Measurements from ENCODE around the gene GM2A.

The GM2A gene

GRCh38 chr5:151219789-151220188 lies 33.2 kb upstream of the GM2A start:
- H3K9me3 ChIP-seq (ENCODE audit: low read length): no peaks in the 10 kb centered on the region

GRCh38 chr5:151221574-151221973 lies 31.4 kb upstream of the GM2A start:
- H3K27ac ChIP-seq (ENCODE audit: low read depth, low read length): peak overlapping the region; percentile 97
- no peaks in the 10 kb centered on the region for H3K9me3 ChIP-seq (ENCODE audit: low read length)
- no peaks in the 10 kb centered on the region for H3K36me3 ChIP-seq (ENCODE audit: insufficient read depth, low read length)
- peaks cover 58% of the 10 kb centered on the region for H3K4me1 ChIP-seq (ENCODE audit: insufficient read depth, low read length)
- peak overlapping the region; percentile 24 to 89 for H3K4me3 ChIP-seq (ENCODE audit: low read depth in 1 of 2, low read length in 2 of 2)
- H3K9ac ChIP-seq (ENCODE audit: low read length): peak overlapping the region; percentile 79
- H3K27me3 ChIP-seq (ENCODE audit: control insufficient read depth in 1 of 2, insufficient read depth in 2 of 2, low read length in 2 of 2): no peaks in the 10 kb centered on the region

More at GRCh38 chr5:151219789-151220188, 33.2 kb upstream of the GM2A start:
- peaks cover 7% of the 10 kb centered on the region for H3K36me3 ChIP-seq (ENCODE audit: insufficient read depth, low read length)
- H3K9ac ChIP-seq (ENCODE audit: low read length): no peak overlapping the region
- no peak overlapping the region for H3K4me3 ChIP-seq (ENCODE audit: low read depth in 1 of 2, low read length in 2 of 2)
- H3K27me3 ChIP-seq (ENCODE audit: control insufficient read depth in 1 of 2, insufficient read depth in 2 of 2, low read length in 2 of 2): no peaks in the 10 kb centered on the region
- H3K4me1 ChIP-seq (ENCODE audit: insufficient read depth, low read length): peaks cover 68% of the 10 kb centered on the region
- H3K27ac ChIP-seq (ENCODE audit: low read depth, low read length): peak overlapping the region; percentile 76

GRCh38 chr5:151222054-151222789 lies 30.8 kb upstream of the GM2A start:
- Histone ChIP-seq H3K36me3 (ENCODE audit: insufficient read depth, low read length) (no peaks in the 10 kb centered on the region), H3K4me1 (ENCODE audit: insufficient read depth, low read length) (peaks cover 58% of the 10 kb centered on the region), H3K9me3 (ENCODE audit: low read length) (no peaks in the 10 kb centered on the region), H3K4me3 (ENCODE audit: low read depth in 1 of 2, low read length in 2 of 2) (peak overlapping the region; percentile 67 to 89), H3K27ac (ENCODE audit: low read depth, low read length) (peak overlapping the region; percentile 97), H3K27me3 (ENCODE audit: control insufficient read depth in 1 of 2, insufficient read depth in 2 of 2, low read length in 2 of 2) (no peaks in the 10 kb centered on the region), H3K9ac (ENCODE audit: low read length) (peak overlapping the region; percentile 79)

GRCh38 chr5:151222790-151223446 lies 30.1 kb upstream of the GM2A start:
- H3K4me3 ChIP-seq (ENCODE audit: low read depth in 1 of 2, low read length in 2 of 2): peak overlapping the region; percentile 67 to 89
- H3K27me3 ChIP-seq (ENCODE audit: control insufficient read depth in 1 of 2, insufficient read depth in 2 of 2, low read length in 2 of 2): no peaks in the 10 kb centered on the region
- peak overlapping the region; percentile 79 for H3K9ac ChIP-seq (ENCODE audit: low read length)
- H3K27ac ChIP-seq (ENCODE audit: low read depth, low read length): peak overlapping the region; percentile 97
- H3K36me3 ChIP-seq (ENCODE audit: insufficient read depth, low read length): no peaks in the 10 kb centered on the region
- peaks cover 53% of the 10 kb centered on the region for H3K4me1 ChIP-seq (ENCODE audit: insufficient read depth, low read length)
- H3K9me3 ChIP-seq (ENCODE audit: low read length): no peaks in the 10 kb centered on the region

GRCh38 chr5:151223447-151224264 lies 29.3 kb upstream of the GM2A start, which contains the start of gene CCDC69:
Gene CCDC69, minus strand, starts transcription at chr5:151224092. Its CDS starts 122 bp downstream, at chr5:151223970.
- Histone ChIP-seq H3K4me3 (ENCODE audit: low read depth in 1 of 2, low read length in 2 of 2) (peak within 1 kb of the TSS; percentile 67 to 89), H3K9me3 (ENCODE audit: low read length) (no peaks in the 10 kb centered on the region), H3K27me3 (ENCODE audit: control insufficient read depth in 1 of 2, insufficient read depth in 2 of 2, low read length in 2 of 2) (no peaks in the 10 kb centered on the region), H3K36me3 (ENCODE audit: insufficient read depth, low read length) (no peaks in the 10 kb centered on the region), H3K4me1 (ENCODE audit: insufficient read depth, low read length) (peaks cover 45% of the 10 kb centered on the region), H3K27ac (ENCODE audit: low read depth, low read length) (peak within 1 kb of the TSS; percentile 97), H3K9ac (ENCODE audit: low read length) (peak within 1 kb of the TSS; percentile 79)

- Histone ChIP-seq H3K9ac (ENCODE audit: low read length) (peak overlapping the region; percentile 10), H3K4me3 (ENCODE audit: low read depth in 1 of 2, low read length in 2 of 2) (peak overlapping the region in 1 of 2 donors; percentile 89), H3K36me3 (ENCODE audit: insufficient read depth, low read length) (no peaks in the 10 kb centered on the region), H3K27ac (ENCODE audit: low read depth, low read length) (peak overlapping the region; percentile 97), H3K9me3 (ENCODE audit: low read length) (no peaks in the 10 kb centered on the region), H3K27me3 (ENCODE audit: control insufficient read depth in 1 of 2, insufficient read depth in 2 of 2, low read length in 2 of 2) (no peaks in the 10 kb centered on the region), H3K4me1 (ENCODE audit: insufficient read depth, low read length) (peaks cover 38% of the 10 kb centered on the region)
Observed at GRCh38 chr5:151224372-151224771, 28.6 kb upstream of the GM2A start.

GRCh38 chr5:151225071-151225470 lies 27.9 kb upstream of the GM2A start:
- Histone ChIP-seq H3K9ac (ENCODE audit: low read length) (peak overlapping the region; percentile 5), H3K36me3 (ENCODE audit: insufficient read depth, low read length) (no peaks in the 10 kb centered on the region), H3K27ac (ENCODE audit: low read depth, low read length) (no peak overlapping the region), H3K27me3 (ENCODE audit: control insufficient read depth in 1 of 2, insufficient read depth in 2 of 2, low read length in 2 of 2) (no peaks in the 10 kb centered on the region), H3K9me3 (ENCODE audit: low read length) (no peaks in the 10 kb centered on the region), H3K4me3 (ENCODE audit: low read depth in 1 of 2, low read length in 2 of 2) (no peak overlapping the region), H3K4me1 (ENCODE audit: insufficient read depth, low read length) (peaks cover 31% of the 10 kb centered on the region)

- Histone ChIP-seq H3K27me3 (ENCODE audit: control insufficient read depth in 1 of 2, insufficient read depth in 2 of 2, low read length in 2 of 2) (no peaks in the 10 kb centered on the region), H3K9me3 (ENCODE audit: low read length) (no peaks in the 10 kb centered on the region), H3K36me3 (ENCODE audit: insufficient read depth, low read length) (no peaks in the 10 kb centered on the region), H3K4me3 (ENCODE audit: low read depth in 1 of 2, low read length in 2 of 2) (no peak overlapping the region), H3K9ac (ENCODE audit: low read length) (peak overlapping the region; percentile 5), H3K27ac (ENCODE audit: low read depth, low read length) (no peak overlapping the region), H3K4me1 (ENCODE audit: insufficient read depth, low read length) (peaks cover 27% of the 10 kb centered on the region)
Observed at GRCh38 chr5:151225475-151225874, 27.5 kb upstream of the GM2A start.

GRCh38 chr5:151227918-151228447 lies 25.0 kb upstream of the GM2A start:
- Histone ChIP-seq H3K4me1 (ENCODE audit: insufficient read depth, low read length) (peaks cover 4% of the 10 kb centered on the region), H3K9me3 (ENCODE audit: low read length) (no peaks in the 10 kb centered on the region), H3K27ac (ENCODE audit: low read depth, low read length) (no peak overlapping the region), H3K4me3 (ENCODE audit: low read depth in 1 of 2, low read length in 2 of 2) (no peak overlapping the region), H3K36me3 (ENCODE audit: insufficient read depth, low read length) (no peaks in the 10 kb centered on the region), H3K27me3 (ENCODE audit: control insufficient read depth in 1 of 2, insufficient read depth in 2 of 2, low read length in 2 of 2) (no peaks in the 10 kb centered on the region), H3K9ac (ENCODE audit: low read length) (no peak overlapping the region)

DNA sequence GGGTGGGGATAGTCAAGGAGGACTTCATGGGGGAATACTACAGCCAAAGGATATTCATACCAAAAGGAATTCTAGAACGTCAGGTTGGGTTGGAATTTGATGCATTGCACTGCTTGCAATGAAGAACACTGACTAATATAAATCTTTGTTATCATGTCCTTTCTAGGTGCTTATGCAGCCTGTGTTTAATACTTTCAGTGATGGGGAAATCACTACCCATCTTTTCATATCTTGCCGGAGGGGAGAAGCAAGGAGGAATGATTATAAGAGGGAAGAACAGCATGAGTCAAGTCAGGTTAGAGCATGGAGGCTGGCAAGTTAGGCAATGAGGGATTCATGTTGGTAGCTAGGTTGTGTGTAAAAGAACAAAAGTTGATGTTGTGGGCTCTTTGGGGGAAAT lies 24.0 kb upstream of the GM2A start:
- no peaks in the 10 kb centered on the region for H3K9me3 ChIP-seq (ENCODE audit: low read length)
- H3K4me1 ChIP-seq (ENCODE audit: insufficient read depth, low read length): peaks cover 6% of the 10 kb centered on the region
- no peaks in the 10 kb centered on the region for H3K36me3 ChIP-seq (ENCODE audit: insufficient read depth, low read length)
- H3K27ac ChIP-seq (ENCODE audit: low read depth, low read length): no peak overlapping the region
- H3K4me3 ChIP-seq (ENCODE audit: low read depth in 1 of 2, low read length in 2 of 2): no peak overlapping the region
- no peaks in the 10 kb centered on the region for H3K27me3 ChIP-seq (ENCODE audit: control insufficient read depth in 1 of 2, insufficient read depth in 2 of 2, low read length in 2 of 2)
- no peak overlapping the region for H3K9ac ChIP-seq (ENCODE audit: low read length)

Data from muscle layer of colon (tissue), 2 donors.